Measurements from ENCODE around the gene IYD.
"Not testable (repeated sequence)": the region's sequence is repeated elsewhere in the genome, so short reads cannot be mapped to it uniquely, and the experiment has no call there.

IYD gene

DNA sequence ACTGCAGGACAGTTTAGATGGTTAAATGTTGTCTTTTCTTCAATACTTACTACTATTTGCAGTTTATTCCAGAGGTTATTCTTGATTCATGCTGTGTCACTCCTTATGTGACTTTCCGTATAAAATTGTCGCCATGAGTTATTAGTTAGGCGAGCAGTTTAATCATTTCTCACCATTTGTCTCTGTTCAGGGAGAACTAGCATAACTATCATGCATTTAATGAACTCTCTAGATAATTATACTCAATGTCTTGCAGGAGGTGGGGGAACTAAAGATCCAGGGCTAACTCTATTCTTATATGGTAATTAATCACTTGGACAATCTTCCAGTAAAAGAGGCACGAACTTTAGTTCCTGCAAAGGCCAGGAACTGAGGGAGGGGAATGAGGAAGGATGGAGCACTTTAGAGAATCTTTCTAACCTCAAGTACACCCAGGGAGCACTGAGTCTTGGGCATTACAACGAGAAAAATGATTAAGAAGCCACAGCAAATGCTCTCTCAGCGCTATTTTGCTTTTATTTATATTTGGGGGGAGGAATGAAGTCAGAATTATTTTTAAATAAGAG, 58.3 kb downstream of the IYD start:
- no peak overlapping the region for H3K27ac Mint-ChIP-seq
- no peaks in the 10 kb centered on the region for H3K27me3 Mint-ChIP-seq
- no peaks in the 10 kb centered on the region for H3K4me1 Mint-ChIP-seq
- H3K4me3 Mint-ChIP-seq: no peak overlapping the region
- ATAC-seq (no peak), DNase-seq (no peak)
- H3K9me3 Mint-ChIP-seq: no peaks in the 10 kb centered on the region

DNA sequence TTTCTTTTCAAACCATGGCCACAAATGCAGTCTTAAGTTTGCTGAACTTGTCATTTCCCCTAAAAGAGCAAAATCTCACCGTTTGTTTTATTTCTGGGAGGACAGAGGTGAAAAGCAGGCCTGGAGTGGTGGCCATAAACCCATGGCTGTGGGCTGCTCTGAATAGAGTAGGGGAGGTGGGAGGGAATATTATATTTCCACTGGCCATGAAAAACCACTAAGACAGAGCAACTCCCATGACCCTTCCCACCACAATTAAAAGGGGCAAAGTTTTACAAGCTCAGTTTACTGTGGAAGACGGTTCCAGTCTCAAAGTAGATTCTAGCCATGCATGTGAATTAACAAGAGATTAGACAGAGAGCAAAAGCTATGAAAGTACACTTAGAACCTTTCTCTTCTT, 59.0 kb downstream of the IYD start:
- Mint-ChIP-seq H3K27me3 (no peaks in the 10 kb centered on the region), H3K4me3 (no peak overlapping the region), H3K4me1 (no peaks in the 10 kb centered on the region), H3K9me3 (no peaks in the 10 kb centered on the region), H3K27ac (no peak overlapping the region)
- ATAC-seq (no peak), DNase-seq (no peak)

DNA sequence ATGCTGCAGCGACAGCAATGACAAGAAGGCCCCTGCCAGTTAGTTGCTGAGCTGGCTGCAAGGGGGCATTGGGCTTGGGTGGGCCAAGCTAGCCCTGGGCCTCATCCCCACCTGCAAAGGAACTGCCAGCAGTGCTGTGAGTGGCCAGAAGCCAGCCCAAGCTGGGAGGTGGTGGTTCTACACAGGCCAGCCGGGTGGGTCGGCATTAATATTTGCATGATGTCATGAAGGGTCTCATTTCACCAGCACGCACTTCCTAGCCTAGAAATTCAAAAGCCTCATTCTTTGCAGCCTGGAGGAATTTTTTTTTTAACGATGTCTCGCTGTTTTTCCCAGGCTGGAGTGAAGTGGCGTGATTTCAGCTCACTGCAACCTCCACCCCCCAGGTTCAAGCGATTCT, 62.0 kb downstream of the IYD start:
- Mint-ChIP-seq H3K27ac (no peak overlapping the region), H3K27me3 (peaks cover 2% of the 10 kb centered on the region), H3K4me3 (no peak overlapping the region), H3K4me1 (no peaks in the 10 kb centered on the region), H3K9me3 (no peaks in the 10 kb centered on the region)
- DNase-seq (no peak), ATAC-seq (no peak)

DNA sequence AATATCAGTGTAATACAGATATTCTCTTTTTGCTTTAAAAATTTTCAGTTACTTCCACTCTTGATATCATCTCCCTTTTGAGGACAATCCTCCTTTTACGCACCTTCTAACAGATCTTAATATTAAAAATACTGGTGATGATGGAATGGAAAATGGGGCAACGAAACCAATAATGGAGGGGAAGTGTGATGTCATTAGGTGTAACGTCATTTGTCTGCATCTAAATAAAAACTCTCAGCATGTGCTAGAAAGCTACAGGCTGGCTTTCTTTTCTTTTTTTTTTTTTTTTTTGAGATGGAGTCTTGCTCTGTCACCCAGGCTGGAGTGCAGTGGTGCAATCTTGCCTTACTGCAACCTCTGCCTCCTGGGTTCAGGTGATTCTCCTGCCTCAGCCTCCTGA, 66.5 kb downstream of the IYD start:
- no peak for ATAC-seq
- DNase-seq: no peak
- H3K9me3 Mint-ChIP-seq: peaks cover 8 to 16% of the 10 kb centered on the region in 2 donors
- no peak overlapping the region for H3K27ac Mint-ChIP-seq
- no peaks in the 10 kb centered on the region for H3K4me1 Mint-ChIP-seq
- H3K4me3 Mint-ChIP-seq: no peak overlapping the region
- peaks cover 9% of the 10 kb centered on the region for H3K27me3 Mint-ChIP-seq

DNA sequence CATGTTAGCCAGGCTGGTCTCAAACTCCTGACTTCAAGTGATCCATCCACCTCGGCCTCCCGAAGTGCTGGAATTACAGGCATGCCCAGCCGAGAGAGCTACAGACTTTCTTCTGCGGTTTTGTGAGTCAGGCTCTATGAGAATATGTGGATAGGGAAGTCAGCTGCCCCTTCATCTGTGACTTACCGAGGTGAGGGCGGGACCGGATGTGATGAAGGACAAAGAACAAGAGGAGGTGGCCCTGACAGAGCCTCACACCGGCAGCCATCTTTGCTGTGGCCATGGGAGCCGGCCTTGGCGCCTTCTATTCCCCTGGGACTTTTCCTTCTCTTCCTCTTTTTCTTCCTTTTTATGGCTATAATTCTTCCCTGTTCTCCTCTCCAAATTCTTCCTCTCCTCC, 67.0 kb downstream of the IYD start:
- Mint-ChIP-seq H3K27me3 (peaks cover 9% of the 10 kb centered on the region), H3K27ac (no peak overlapping the region), H3K4me3 (no peak overlapping the region), H3K9me3 (peaks cover 8 to 16% of the 10 kb centered on the region in 2 donors), H3K4me1 (no peaks in the 10 kb centered on the region)
- ATAC-seq (no peak), DNase-seq (no peak)

DNA sequence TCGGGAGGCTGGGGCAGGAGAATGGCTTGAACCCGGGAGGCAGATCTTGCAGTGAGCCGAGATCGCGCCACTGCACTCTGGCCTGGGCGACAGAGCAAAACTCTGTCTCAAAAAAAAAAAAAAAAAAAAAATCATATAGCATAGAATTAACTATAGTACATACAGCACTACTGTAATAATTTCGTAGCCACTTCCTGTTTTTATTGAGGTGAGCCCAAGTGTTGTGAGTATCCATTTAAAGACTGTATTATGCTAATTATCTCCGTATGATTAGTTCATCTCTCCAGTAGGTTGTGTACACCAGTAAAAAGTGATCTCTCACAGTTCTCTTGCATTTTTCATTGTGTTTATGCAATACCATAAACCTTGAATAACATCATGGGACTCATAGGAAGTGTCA, 70.6 kb downstream of the IYD start:
- Mint-ChIP-seq H3K4me3 (no peak overlapping the region), H3K9me3 (peaks cover 8 to 16% of the 10 kb centered on the region in 2 donors), H3K27me3 (peaks cover 14% of the 10 kb centered on the region), H3K4me1 (no peaks in the 10 kb centered on the region), H3K27ac (no peak overlapping the region)
- no peak for ATAC-seq
- DNase-seq: no peak

DNA sequence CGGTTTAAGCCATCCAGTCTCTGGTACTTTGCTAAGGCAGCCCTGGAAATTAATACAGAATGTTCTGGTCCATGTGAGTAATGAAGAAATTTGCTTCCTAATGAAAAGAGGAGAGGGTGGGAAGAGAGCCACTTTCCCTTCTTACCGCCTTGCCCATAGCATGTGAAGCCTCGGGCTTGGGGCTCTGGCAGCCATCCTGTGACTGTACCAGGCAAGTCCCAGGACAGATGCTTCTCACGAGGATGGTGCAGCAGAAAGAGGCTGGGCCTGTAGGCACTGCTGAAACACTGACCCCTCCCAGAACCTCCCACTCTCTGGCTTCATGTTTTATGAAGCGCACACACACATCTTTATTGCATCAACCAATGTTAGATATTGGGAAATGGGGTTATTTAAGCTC, 74.8 kb downstream of the IYD start:
- ATAC-seq (no peak), DNase-seq (no peak)
- Mint-ChIP-seq H3K4me3 (no peak overlapping the region), H3K4me1 (no peaks in the 10 kb centered on the region), H3K27ac (no peak overlapping the region), H3K27me3 (peaks cover 19% of the 10 kb centered on the region), H3K9me3 (peaks cover 8 to 10% of the 10 kb centered on the region in 2 donors)

DNA sequence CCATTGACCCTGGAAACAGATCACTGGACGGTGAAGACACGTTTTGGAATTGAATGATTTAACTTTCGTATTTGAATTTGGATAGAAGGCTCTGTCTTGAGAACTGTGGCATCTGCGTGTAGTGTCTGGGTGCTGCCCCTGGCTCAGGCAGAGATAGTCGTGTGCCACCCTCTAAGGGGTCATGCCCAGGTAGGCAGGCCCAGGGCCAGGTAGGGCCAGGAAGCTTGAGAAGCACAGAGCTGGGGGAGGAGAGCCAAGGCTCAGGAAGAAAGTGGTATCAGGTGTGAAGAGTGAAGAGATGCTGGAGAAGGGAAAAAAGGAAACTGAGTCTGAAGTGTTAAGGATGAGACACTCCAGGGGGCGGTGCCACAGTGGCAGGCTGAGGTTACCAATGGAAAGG, 75.5 kb downstream of the IYD start:
- Mint-ChIP-seq H3K27me3 (peaks cover 19% of the 10 kb centered on the region), H3K27ac (no peak overlapping the region), H3K4me1 (no peaks in the 10 kb centered on the region), H3K4me3 (no peak overlapping the region), H3K9me3 (peaks cover 8 to 10% of the 10 kb centered on the region in 2 donors)
- ATAC-seq (no peak), DNase-seq (no peak)

DNA sequence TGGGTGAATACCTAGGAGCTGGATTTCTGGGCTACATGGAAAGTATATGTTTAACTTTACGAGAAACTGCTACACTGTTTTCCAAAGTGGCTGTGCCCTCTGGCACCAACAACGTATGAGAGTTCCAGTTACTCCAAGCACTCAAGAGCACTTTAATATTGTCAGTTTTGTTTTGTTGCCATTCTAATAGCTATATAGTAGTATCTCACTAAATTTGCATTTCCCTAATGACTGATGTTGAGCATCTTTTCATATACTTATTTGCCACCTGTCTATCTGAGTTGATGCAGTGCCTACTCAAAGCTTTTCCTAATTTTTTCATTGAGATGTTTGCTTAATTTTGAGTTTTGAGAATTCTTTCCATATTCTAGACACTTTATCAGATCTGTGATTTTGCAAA, 76.7 kb downstream of the IYD start:
- Mint-ChIP-seq H3K27me3 (peaks cover 19% of the 10 kb centered on the region), H3K27ac (no peak overlapping the region), H3K4me1 (no peaks in the 10 kb centered on the region), H3K4me3 (no peak overlapping the region), H3K9me3 (no peaks in the 10 kb centered on the region)
- ATAC-seq: no peak
- no peak for DNase-seq

DNA sequence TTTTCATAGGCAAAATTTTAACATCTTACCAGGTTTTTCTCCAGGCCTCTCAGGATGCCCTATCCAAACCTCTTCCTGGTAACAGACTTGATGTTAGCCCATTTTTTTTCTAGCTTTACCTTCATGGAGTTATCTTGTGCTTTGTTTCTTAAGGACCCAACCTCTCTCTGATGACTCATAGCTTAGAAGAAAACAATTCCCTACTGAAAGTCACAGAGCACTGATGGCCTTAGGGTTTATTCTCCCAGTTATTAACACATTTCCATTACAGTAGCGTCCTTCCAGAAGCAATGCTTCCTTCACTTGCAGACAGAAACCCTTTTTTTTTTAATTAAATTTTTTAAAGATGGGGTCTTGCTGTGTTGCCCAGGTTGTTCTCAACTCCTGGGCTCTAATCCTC, 79.4 kb downstream of the IYD start:
- no peak for DNase-seq
- ATAC-seq: no peak
- H3K4me1 Mint-ChIP-seq: no peaks in the 10 kb centered on the region
- H3K27ac Mint-ChIP-seq: no peak overlapping the region
- H3K4me3 Mint-ChIP-seq: no peak overlapping the region
- no peaks in the 10 kb centered on the region for H3K9me3 Mint-ChIP-seq
- H3K27me3 Mint-ChIP-seq: peaks cover 19% of the 10 kb centered on the region

DNA sequence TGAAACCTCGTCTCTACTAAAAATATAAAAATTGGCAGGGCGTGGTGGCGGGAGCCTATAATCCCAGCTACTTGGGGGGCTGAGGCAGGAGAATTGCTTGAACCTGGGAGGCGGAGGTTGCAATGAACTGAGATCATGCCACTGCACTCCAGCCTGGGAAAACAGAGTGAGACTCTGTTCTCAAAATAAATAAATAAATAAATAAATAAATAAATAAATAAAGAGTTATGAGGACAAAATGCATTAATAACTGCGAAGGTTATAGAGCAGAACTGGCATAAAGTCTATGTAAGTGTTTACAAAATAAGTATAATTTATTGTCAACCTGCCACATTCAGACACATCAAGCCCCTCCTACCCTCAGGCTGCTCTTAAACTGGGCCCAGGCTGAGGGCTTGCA, 80.2 kb downstream of the IYD start:
- not testable (repeated sequence) for DNase-seq, ATAC-seq, H3K9me3 Mint-ChIP-seq, H3K4me1 Mint-ChIP-seq, H3K4me3 Mint-ChIP-seq, H3K27ac Mint-ChIP-seq
- peaks cover 17% of the 10 kb centered on the region for H3K27me3 Mint-ChIP-seq

DNA sequence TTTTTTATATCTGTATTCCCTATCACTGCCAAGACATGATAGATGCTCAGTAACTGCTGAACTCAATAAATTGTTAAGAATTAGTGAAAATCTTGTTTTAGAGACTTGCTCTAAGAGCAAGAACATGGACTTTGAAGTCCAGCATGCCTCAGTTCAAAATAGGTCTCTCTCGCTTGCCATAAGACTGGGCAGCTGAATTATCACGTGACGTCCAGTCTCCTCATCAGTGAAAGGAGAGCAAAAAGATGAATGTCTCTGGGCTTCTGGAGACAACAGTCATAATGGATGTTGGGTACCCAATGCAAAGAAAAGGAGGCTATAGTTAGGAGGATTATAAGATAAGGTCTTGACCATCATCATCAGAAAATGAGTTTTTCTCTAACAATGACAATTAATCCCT, 82.1 kb downstream of the IYD start:
- Mint-ChIP-seq H3K4me1 (no peaks in the 10 kb centered on the region), H3K9me3 (no peaks in the 10 kb centered on the region), H3K4me3 (no peak overlapping the region), H3K27ac (no peak overlapping the region), H3K27me3 (peaks cover 19% of the 10 kb centered on the region)
- ATAC-seq: no peak
- no peak for DNase-seq

DNA sequence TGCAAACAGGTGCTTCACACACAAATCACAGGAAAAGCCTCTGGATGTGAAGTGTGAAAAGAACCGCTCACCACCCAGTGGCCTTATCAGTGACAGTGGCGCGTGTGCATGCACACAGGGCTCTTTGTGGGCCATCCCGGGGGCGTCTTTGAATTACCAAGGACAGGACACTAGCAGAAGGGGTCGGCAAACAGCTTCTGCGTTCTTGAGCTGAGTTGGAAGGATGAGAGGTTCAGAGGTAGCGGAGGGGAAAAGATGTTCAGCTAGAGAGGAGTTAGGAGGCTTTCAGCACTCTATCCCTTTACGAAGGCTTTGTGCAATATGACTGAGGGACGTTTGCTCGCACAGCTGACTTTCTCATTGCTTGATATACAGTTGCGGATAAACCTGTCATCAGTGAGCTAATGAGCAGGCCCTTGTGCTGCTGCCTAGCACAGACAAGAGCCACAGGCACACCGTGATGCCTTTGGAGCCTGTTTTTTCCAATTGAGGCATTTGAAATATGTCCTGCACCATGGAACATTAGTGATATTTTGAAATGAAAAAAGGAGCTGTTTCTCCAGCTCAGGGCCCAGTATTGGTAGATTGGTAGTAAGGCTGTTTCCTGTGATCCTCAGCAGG, 83.1 kb downstream of the IYD start:
- no peaks in the 10 kb centered on the region for H3K4me1 Mint-ChIP-seq
- H3K4me3 Mint-ChIP-seq: no peak overlapping the region

DNA sequence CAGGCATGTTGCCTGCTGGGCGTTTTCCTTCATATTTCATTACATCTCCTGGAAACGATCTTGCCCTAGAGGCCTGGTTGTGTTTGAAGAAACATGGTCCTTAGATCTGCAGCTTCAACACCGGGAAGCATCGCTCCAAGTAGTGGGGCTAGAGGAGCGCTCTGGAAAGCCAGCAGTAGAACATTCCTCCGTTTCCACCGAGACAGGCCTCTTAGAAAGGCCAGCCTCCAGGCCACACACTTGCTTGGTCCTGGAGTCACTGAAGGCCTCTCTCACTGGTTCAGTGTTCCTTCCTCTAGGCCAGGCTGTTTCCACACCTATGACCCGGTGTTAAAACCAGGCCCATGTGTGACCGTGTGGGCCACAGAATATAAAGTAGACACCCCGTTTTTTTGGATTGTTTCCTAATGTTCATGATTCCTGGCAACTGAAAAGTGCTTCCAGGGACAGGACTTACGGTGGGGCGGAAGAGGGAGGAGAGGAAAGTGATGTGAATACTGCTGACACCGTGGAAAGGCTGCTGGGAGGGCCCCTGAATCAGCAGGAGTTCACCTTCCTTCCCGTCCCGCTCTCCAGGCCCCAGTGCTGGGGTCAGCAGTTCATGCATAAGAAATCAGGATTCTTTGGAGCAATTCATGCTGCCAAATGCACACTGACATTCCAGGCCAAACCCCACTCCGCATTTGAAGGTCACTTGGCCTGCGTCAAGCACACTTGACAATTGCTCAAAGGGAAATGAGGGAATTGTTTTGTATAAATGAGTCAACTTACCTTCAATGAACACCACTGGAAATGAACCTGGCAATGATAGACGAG, 83.8 kb downstream of the IYD start:
- no peak for DNase-seq
- no peaks in the 10 kb centered on the region for H3K9me3 Mint-ChIP-seq
- H3K27ac Mint-ChIP-seq: no peak overlapping the region
- H3K4me1 Mint-ChIP-seq: no peaks in the 10 kb centered on the region
- no peak overlapping the region for H3K4me3 Mint-ChIP-seq
- H3K27me3 Mint-ChIP-seq: peaks cover 26% of the 10 kb centered on the region
- ATAC-seq: no peak

More for the DNA sequence above, 83.1 kb downstream of the IYD start:
- Mint-ChIP-seq H3K9me3 (no peaks in the 10 kb centered on the region), H3K27me3 (peaks cover 20% of the 10 kb centered on the region), H3K27ac (peak overlapping the region in 1 of 2 donors; percentile 31)
- ATAC-seq (no peak), DNase-seq (no peak)

DNA sequence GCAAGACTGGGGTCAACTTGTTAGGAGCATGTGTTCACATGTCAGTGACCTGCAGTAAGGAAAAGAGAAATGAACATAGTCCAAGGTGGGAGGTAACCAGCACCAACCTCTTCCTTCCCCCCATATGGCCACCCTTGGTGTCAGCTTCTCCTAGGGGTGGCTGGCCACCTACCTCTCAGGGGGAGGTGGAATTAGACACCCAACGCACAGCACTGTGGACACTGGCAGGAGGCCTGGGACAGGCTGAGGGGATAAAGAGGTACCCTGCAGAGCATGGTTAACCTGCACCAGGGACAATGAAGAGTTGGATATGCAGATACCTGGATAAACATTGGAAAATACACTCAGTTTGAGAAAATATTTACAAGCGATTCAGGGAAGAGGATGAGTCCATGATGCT, 84.5 kb downstream of the IYD start:
- Mint-ChIP-seq H3K9me3 (no peaks in the 10 kb centered on the region), H3K27ac (peak overlapping the region in 1 of 2 donors; percentile 53), H3K4me3 (no peak overlapping the region), H3K27me3 (peaks cover 26% of the 10 kb centered on the region), H3K4me1 (no peaks in the 10 kb centered on the region)
- DNase-seq (no peak), ATAC-seq (no peak)

All from stimulated activated naive CD8-positive, alpha-beta T cell treated with anti-CD3 and anti-CD28 coated beads, Interleukin-15, amount 100 ng/mL, for 72 hours (primary cell).